ENCODE results near the gene CDK16. TPM values are rescaled to one million over a fixed set of nuclear protein-coding genes. Genes with fewer than 3 reads are reported as not detected.

CDK16 gene
- total and polyA plus RNA-seq, 8 donors: 31.2 to 156 (median 47.4) TPM

- Histone ChIP-seq H3K9me3 (no peaks in the 10 kb centered on the region), H3K27me3 (no peaks in the 10 kb centered on the region), H3K36me3 (peaks cover 16 to 39% (median 38%) of the 10 kb centered on the region in 4 donors), H3K27ac (peak overlapping the region; percentile 93 to 97 (median 96)), H3K4me3 (peak overlapping the region; percentile 81 to 85 (median 84)), H3K4me1 (peaks cover 0 to 41% (median 38%) of the 10 kb centered on the region in 4 donors)
- no peak for TF ChIP-seq EP300 (IDR thresholded peaks at IDR 0.05)
- no peak for TF ChIP-seq POLR2A (IDR thresholded peaks at IDR 0.05)
- no peak for TF ChIP-seq CTCF (IDR thresholded peaks at IDR 0.05)
- TF ChIP-seq POLR2AphosphoS5 (IDR thresholded peaks at IDR 0.05): no peak
- WGBS, 5 donors: 1 to 15% (median 2%) methylated on average over 19 to 52 of the region's 60 CpGs
- intact Hi-C loops (cut with DNase I; ENCODE audit: low total_unique reads): no loop called here
- peak in 1 of 2 donors; percentile 82 for DNase-seq
Observed at GRCh38 chrX:47218920-47219815, 687 bp downstream of the CDK16 start.

- intact Hi-C loops (cut with DNase I; ENCODE audit: low total_unique reads): no loop called here
- TF ChIP-seq POLR2AphosphoS5 (IDR thresholded peaks at IDR 0.05) (no peak), EP300 (IDR thresholded peaks at IDR 0.05) (no peak), POLR2A (IDR thresholded peaks at IDR 0.05) (no peak), CTCF (IDR thresholded peaks at IDR 0.05) (no peak)
- no peak for DNase-seq
Observed at GRCh38 chrX:47221756-47222155, 3.3 kb downstream of the CDK16 start.

GRCh38 chrX:47222751-47223350 lies 4.4 kb downstream of the CDK16 start:
- H3K27ac ChIP-seq: no peak overlapping the region
- no peaks in the 10 kb centered on the region for H3K9me3 ChIP-seq
- DNase-seq: no peak
- WGBS, 5 donors: 83 to 92% (median 85%) methylated on average over 4 to 10 of the region's 10 CpGs
- peaks cover 31 to 53% (median 49%) of the 10 kb centered on the region in 4 donors for H3K36me3 ChIP-seq
- no peak overlapping the region for H3K4me3 ChIP-seq
- intact Hi-C loops (cut with DNase I; ENCODE audit: low total_unique reads): no loop called here
- TF ChIP-seq CTCF (IDR thresholded peaks at IDR 0.05): no peak
- no peak for TF ChIP-seq EP300 (IDR thresholded peaks at IDR 0.05)
- no peak for TF ChIP-seq POLR2AphosphoS5 (IDR thresholded peaks at IDR 0.05)
- no peak for TF ChIP-seq POLR2A (IDR thresholded peaks at IDR 0.05)
- no peaks in the 10 kb centered on the region for H3K27me3 ChIP-seq
- peaks cover 0 to 32% (median 22%) of the 10 kb centered on the region in 4 donors for H3K4me1 ChIP-seq

More at GRCh38 chrX:47221756-47222155, 3.3 kb downstream of the CDK16 start:
- H3K4me3 ChIP-seq: no peak overlapping the region
- H3K4me1 ChIP-seq: peaks cover 0 to 40% (median 29%) of the 10 kb centered on the region in 4 donors
- H3K36me3 ChIP-seq: peaks cover 29 to 43% (median 39%) of the 10 kb centered on the region in 4 donors
- no peak overlapping the region for H3K27ac ChIP-seq
- WGBS, 5 donors: 56 to 75% (median 71%) methylated on average over 4 of the region's 4 CpGs
- H3K27me3 ChIP-seq: no peaks in the 10 kb centered on the region
- no peaks in the 10 kb centered on the region for H3K9me3 ChIP-seq

- peaks cover 34 to 61% (median 55%) of the 10 kb centered on the region in 4 donors for H3K36me3 ChIP-seq
- intact Hi-C loops (cut with DNase I; ENCODE audit: low total_unique reads): no loop called here
- TF ChIP-seq CTCF (IDR thresholded peaks at IDR 0.05): no peak
Observed at GRCh38 chrX:47223476-47224250, 5.2 kb downstream of the CDK16 start.

More at GRCh38 chrX:47223476-47224250, 5.2 kb downstream of the CDK16 start:
- no peaks in the 10 kb centered on the region for H3K27me3 ChIP-seq
- peaks cover 0 to 32% (median 22%) of the 10 kb centered on the region in 4 donors for H3K4me1 ChIP-seq
- WGBS, 5 donors: 87 to 100% (median 93%) methylated on average over 6 to 13 of the region's 13 CpGs
- H3K27ac ChIP-seq: no peak overlapping the region
- no peaks in the 10 kb centered on the region for H3K9me3 ChIP-seq
- DNase-seq: no peak
- no peak overlapping the region for H3K4me3 ChIP-seq

Data from stomach (tissue), 9 donors.